NCI-H524 treated with DMSO at 0.1 percent for 48 hours (cell line): ENCODE results near the gene MFSD2B.
"Not testable (repeated sequence)": the region's sequence is repeated elsewhere in the genome, so short reads cannot be mapped to it uniquely, and the experiment has no call there.

ENCODE experiments used
- DNase-seq: peaks from one replicate; lab custom pipeline; 2025; lab: John Stamatoyannopoulos, UW

MFSD2B gene, protein sequence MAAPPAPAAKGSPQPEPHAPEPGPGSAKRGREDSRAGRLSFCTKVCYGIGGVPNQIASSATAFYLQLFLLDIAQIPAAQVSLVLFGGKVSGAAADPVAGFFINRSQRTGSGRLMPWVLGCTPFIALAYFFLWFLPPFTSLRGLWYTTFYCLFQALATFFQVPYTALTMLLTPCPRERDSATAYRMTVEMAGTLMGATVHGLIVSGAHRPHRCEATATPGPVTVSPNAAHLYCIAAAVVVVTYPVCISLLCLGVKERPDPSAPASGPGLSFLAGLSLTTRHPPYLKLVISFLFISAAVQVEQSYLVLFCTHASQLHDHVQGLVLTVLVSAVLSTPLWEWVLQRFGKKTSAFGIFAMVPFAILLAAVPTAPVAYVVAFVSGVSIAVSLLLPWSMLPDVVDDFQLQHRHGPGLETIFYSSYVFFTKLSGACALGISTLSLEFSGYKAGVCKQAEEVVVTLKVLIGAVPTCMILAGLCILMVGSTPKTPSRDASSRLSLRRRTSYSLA

DNA sequence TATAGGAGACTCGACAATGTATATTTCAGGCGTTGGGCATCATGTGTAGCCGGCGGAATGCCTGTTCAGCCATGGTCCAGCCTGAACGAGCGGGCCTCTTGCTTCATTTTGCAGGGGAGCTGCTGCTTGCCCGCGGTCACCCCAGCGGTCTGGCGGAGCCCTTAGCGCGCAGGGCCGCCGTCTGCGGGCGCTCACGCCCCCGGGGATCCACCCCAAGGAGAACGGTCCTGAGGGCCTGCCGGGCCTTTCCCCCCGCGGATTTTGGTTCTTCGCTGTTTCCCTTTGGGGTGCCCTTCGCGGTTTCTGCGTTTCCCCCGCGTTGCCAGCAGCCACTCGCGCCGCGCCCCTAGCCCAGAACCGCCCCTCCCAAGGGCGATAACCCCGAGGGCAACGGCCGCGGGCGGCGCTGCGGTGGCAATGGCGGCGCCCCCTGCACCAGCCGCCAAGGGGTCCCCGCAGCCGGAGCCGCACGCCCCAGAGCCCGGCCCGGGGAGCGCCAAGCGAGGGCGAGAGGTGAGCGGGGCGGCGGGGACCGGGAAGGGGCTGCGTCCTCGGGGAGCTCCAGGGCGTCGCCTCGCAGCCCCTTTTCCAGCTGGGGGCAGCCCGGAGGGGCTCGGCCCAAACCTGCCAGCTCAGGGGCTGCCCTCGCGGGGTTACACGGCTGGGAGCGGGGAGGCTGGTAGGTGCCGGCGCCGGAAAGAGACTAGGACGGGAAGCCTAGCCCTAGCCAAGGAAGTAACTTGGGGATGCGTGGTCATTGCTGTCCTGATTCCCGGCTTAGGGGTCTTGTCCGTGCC, at the start of gene MFSD2B:
Gene MFSD2B (plus strand): TSS at position 406 of the 797 bp plus-strand sequence. CDS start 12 bp downstream, at position 418.
- DNase-seq = no peak

DNA sequence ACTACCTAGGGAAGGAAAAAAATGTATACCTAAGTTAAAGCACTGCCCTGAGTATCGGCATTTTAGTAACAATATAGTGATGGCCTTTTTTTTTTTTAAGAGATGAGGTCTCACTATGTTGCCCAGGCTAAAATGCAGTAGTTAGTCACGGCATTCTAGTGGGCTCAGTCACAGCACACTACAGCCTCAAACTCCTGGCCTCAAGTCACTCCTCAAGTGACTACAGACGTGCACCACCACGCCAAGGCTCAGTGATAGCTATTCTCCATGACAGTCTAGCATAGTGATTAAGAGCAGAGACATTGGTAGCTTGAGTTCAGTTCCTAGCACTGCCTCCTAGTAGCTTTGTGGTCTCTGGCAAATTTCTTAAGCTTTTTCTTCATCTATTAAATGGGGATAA, 42.0 kb upstream of the MFSD2B start:
- no peak for DNase-seq

DNA sequence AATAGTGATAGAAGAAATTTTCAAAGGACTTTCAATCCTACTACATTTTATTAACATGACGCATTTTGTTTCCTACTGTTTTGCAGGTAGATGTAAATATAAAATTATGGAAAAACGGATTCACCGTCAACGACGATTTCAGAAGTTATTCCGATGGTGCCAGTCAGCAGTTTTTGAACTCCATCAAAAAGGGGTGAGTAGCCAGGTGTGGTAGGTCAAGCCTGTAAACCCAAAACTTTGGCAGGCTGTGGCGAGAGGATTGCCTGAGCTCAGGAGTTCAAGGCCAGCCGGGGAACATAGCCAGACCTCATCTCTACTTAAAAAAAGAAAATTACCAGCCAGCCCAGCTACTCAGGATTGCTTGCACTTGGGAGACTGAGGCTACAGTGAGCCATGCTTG, 33.0 kb upstream of the MFSD2B start:
- no peak for DNase-seq

DNA sequence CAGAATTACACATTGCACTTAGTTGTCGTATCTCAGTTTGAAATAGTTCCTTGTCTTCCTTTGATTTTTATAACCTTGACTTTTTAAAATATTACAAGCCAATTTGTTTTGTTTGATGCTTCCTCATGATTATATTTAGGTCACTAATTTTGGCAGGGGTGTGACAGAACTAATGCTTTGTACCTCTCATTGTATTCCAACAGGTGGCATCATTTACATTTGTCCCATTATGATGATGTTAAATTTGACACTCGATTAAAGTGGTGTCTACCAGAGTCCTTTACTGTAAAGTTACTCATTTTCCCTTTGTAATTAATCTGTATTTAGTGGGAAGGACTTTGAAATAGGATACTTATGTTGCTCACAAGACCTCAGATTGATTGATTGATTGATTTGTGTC, 21.5 kb upstream of the MFSD2B start:
- DNase-seq = no peak

DNA sequence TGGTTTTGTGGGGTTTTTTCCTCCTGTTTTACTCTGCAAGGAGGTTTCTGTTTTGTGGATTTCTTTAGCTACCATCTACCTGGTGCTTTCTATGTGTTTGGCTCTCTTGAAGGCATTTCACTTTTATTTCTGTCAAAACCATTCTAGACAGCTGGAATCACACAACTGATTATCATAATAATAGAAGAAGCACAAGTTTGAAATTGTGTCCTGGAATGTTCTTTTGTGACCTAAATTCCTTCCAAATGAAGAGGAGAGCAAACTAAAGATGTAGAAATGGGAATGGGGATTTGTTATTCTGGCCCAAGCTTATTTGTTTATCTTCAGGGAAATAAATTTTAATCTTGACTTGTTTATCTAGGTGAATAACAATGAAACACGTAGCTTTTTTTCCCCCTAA, 17.0 kb upstream of the MFSD2B start:
- DNase-seq = no peak

DNA sequence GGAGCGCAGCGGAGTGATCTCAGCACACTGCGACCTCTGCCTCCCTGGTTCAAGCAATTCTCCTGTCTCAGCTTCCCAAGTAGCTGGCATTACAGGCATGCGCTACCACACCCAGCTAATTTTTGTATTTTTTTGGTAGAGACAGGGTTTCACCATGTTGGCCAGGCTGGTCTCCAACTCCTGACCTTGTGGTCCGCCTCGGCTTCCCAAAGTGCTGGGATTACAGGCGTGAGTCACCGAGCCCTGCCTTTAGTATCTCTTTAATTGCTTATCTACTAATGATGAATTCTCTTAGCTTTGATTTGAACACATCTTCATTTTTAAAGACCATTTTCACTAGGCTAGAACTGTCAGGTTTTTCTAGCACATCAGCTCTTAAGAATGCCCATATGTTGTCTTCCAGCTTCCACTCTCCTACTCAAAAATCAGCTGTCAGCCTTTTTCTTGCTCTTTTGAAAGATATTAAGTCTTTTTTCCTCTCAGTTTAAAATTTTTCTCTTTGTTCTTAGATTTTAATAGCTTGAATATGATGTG, 16.1 kb upstream of the MFSD2B start:
- no peak for DNase-seq

DNA sequence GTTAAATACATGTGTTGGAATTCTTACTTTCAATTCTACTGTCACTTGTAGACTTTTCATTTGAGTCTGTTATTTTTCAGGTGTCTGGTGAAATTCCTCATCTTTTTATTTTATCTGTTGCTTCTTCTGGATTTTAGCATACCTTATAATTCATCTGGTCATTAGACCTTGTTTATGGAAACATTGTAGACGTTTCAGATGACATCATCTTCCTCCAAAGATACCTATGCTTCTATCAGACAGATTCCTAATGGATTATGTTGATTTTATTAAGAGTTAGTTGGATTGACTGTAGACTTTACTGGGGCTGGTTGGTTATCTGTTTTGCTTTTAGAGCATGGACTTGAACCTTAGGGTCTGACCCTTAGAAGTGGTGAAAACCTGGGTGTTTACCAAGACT, 15.3 kb upstream of the MFSD2B start:
- no peak for DNase-seq

DNA sequence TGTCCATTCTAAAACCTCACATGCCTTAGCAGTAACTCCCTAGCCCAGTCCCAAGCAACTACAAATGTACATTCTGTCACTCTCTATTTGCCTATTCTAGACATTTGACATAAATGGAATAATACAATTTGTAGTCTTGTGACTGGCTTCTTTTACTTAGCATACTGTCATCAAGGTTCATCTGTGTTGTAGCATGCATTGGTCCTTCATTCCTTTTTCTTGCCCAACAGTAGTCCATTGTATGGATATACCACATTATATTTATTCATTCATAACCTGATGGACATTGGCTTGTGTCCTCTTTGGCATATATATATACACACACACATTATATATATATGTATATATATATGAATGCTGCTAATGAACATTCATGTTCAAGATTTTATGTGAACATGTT, 2.2 kb upstream of the MFSD2B start:
- no peak for DNase-seq

DNA sequence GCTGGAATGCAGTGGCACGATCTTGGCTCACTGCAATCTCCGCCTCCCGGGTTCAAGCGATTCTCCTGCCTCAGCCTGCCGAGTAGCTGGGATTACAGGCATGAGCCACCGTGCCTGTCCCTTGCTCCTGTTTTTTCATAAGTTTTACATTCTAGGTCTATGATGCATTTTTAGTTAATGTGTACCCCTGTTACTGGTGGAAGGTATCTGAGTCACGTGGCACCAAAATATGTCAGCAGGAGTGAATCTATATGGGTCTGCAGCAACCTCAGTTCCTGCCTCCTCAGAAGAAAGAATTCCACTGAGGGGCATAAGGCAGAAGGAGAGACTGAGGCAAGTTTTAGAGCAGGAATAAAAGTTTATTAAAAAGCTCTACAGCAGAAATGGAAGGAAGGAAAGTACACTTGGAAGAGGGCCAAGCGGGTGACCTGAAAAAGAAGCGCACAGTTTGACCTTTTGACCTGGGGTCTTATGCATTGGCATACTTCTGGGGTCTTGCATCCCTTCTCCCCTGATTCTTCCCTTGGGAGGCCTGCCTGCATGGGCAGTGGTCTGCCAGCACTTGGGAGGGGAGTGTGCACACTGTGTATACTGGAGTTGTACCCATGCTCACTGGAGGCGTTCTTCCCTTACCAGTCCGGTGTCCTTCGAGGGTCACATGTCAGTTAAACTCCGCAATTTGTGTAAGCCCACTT, 1.1 kb upstream of the MFSD2B start:
- no peak for DNase-seq

DNA sequence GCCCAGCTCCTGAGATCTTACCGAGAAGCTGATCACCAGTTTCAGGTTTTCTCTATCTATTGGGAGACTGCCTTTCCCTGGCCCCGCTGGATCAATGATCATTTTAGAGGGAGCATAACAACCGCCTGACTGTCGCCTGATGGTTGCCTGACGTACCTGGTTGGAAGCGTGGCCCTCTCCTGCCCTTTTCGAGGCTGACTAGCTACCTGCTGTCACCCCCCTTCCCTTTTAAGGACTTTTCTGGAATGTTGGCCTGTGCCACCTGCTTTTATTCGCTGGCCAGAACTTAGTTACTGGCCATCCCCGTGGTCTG, 562 bp upstream of the MFSD2B start:
- DNase-seq = no peak

DNA sequence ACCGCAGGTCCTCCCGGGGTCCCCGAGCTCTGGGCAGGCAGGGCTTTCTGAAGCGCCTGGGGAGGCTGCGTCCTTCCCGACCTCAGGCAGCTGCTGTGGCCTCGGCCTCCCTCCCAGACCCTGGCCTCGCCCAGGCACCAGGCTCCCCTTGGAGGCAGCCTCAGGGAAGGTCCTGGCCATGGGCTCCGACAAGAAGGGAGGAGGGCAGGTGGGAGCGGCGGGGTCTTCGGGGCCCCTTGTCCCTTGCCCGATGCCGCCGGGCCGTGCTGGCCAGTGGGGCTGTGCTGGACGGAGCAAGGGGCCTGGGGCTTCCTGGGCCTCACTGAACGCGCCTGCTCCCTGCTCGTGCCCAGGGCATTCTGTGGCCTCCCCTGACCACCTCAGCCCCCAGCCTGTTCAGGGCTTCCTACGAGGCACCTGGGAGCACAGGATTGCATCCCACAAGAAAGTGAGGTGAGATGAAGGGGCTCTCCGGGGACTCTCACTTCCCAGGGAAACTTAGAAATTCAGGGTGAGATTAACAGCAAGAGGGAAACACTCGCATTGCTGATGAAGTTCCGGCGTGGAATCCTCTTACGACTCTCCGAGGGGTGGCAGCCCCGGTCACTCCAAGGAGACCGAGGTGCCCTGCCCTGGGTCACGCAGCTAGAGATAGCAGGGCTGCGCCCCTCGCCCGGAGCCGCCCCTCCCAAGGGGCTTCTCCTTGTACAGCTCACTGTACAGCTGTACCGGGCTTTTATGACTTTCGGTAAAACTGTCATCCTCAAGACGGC, 778 bp downstream of the MFSD2B start:
- DNase-seq = no peak

DNA sequence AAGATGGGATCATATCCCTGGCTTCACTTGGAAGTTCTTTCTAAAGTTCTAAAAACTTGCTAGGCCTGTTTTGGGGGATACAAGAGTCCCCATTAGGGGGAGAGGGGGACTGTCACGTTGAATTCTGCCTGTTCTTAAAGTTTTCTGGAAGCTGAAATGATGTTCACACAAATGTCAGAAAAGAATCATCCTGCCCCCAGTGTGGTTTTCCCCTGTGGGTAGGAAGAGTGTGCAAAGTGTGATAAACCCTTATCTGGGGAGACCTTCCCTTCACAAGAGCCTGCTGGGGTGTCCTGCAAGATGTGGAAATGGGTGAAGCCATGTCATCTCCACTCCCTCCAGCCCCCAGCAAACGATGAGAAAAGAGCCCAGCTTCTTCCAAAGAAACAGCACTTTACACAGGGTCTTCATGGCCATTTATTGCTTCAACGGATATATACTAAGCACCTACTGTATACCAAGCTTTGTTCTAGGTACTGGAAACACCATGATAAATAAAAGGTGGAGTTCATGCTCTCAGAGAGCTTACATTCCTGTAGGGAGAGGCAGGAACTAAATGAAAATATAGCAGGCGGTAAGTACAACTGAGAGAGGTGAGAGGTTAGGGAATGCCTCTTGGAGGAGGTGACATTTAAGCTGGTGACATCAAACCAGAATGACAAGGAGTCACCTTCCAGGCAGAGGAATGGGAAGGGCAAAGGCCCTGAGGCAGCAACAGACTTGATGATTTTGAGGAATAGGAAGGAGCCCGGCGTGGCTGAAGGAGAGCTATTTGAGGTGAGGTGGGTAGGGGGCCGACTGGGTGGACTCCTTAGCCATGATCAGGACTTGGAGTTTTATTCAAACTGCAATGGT, 1.6 kb downstream of the MFSD2B start:
- no peak for DNase-seq

DNA sequence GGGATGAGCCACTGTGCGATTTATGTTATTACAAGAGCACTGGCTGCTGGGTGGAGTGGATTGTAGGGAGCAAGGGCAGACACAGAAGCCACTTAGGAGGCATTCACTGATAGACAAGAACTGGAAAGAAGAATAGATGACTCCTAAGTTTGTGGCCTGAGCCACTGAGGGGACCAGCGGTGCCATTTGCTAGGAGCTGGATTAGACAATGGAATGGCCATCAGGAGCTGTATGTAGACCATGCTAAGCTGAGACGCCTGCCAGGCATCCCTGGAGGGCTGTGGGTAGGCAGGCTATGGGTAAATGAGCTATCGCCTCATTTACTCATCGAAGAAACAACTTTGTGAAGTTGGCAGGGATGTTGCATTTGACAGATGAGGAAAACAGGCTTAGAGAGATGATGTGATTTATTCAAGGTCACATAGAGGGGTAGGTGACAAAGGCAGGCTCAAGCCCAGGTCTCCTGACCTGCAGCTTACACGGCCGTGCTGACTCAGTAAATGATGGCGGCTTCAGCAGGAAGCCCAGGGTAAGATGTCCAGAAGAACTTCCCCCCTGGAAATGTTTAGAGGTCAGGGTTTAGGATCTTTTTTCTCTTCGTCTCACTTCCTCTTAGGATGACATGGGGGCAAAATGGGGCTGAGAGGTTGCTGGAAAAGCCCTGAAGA, 2.8 kb downstream of the MFSD2B start:
- no peak for DNase-seq

DNA sequence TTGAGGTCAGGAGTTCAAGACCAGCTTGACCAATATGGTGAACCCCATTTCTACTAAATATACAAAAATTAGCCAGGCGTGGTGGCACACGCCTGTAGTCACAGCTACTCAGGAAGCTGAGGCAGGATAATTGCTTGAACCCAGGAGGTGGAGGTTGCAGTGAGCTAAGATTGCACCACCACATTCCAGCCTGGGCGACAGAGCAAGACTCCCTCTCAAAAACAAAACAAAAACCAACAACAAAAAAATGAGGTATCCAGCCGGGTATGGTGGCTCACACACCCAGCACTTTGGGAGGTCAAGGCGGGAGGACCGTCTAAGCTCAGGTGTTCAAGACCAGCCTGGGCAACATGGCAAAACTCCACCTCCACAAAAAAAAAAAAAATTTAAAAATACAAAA, 5.0 kb downstream of the MFSD2B start:
- not testable (repeated sequence) for DNase-seq

DNA sequence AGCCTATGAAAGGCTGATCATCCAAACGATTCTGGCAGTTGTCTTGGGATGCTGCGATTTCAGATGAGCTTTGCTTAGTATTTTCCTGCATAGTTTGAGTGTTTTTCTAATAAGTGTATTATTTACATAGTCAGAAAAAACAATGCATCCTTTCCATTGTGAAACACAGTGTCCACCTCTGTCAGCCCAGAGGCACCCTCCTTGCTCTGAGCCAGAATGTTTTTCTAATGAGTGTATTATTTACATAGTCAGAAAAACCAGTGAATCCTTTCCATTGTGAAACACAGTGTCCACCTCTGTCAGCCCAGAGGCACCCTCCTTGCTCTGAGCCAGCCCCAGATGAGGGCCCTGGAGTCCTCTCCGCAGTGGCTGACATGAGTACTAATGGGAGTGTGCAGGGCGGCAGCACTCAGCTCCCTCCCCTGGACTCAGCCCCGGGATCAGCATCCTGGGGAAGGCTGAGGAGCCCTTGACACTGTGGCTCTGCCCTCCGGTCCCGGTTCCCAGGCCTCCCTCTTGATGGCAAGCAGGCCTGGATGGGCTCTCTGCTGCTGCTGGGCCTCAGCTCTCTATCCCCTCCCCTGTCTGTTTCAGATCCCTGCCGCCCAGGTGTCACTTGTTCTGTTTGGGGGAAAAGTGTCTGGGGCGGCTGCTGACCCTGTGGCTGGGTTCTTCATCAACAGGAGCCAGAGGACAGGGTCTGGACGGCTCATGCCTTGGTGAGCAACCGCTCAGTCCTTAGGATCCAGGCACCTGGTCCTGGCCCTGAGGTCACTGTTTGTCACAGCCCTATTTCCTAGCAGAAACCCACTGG, 5.9 kb downstream of the MFSD2B start:
- no peak for DNase-seq

DNA sequence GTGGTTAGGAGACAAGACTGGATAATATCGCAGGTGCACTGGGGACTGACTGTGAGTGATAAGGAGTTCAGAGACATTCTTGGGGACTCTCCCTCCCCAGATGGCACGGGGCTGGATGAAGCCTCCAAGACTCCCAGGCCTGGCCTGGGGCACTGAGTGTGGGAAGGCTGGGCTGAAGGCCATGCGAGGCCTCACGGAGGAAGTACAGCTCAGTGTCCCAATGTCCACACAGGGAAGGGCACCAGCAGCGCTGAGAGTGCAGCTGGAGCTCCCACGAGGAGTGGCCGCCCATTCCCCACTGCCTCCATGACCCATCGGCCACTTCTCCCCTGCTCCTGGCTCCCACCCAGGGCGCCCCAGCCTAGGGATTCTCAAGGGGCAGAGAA, 6.5 kb downstream of the MFSD2B start:
- DNase-seq = no peak

DNA sequence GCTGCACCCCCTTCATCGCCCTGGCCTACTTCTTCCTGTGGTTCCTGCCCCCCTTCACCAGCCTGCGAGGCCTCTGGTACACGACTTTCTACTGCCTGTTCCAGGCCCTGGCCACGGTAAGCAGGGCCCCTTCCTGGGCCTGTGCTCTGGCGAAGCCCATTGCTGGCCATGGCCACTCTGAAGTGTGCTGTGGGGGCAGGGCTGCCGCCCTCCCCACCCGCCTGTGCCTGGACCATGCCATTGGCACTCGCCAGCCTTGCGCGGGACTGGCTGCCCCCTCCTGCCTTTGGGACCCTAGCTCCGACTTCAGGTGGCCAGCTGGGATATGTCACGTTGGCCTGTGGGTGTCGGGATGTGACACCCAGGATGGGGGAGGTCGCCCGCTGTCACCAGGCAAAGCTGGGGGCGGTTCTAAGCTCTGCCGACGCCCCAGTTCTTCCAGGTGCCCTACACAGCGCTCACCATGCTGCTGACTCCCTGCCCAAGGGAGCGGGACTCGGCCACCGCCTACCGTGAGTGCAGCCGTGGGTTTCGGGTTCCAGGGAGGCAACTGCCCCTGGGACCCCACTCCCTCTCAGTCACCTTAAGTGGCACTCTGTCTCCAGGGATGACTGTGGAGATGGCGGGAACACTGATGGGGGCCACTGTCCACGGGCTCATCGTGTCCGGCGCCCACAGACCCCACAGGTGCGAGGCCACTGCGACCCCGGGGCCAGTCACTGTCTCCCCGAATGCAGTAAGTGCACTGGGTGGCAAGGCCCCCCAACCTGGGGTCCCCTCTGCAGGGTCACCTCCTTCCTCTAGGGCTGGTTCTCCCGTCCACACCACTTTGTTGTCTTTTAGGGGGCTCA, 7.2 kb downstream of the MFSD2B start:
- no peak for DNase-seq

DNA sequence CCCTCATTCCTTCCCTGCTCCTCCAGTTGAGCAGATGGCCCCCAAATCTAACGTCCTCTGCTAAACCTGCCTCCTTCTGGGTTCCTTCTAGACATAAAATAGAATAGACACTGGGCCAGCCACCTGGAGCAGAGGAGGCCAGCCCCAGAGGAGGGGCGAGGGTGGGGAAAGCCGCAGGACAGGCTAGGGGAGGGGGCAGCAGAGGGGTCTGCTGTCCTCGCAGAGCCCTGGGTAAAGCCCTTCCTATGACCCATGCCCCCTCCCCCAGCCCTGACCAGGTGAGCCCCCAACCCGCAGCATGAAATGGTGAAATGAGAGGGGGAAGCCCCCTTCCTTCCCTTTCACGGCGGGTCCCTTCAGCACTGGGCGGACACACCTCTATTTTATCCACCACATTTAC, 7.8 kb downstream of the MFSD2B start:
- no peak for DNase-seq
